K562 (cell line): Measurements from ENCODE around the gene PCDH1. TPM values are rescaled to one million over a fixed set of nuclear protein-coding genes. Genes with fewer than 3 reads are reported as not detected.
A peak's percentile ranks its signal among the peaks of the same experiment; 100 is the strongest.

Experiments used
- CCAR2 ChIP-seq: fragments of 200-400 bp; formaldehyde crosslinking; IDR thresholded peaks from 2 replicates; pipeline ENCODE4 v1.6.1; 2017; ENCODE audit warnings: mild to moderate bottlenecking, low read depth, low read length
- FOXA1 ChIP-seq: fragments of 450-650 bp; IDR thresholded peaks from 2 replicates; pipeline ENCODE4 v1.6.1; 2016; ENCODE audit warnings: mild to moderate bottlenecking, borderline replicate concordance
- GATAD2B ChIP-seq: fragments of 450-650 bp; IDR thresholded peaks from 2 replicates; pipeline ENCODE4 v1.6.1; 2017; ENCODE audit warnings: mild to moderate bottlenecking, borderline replicate concordance
- HMG20A ChIP-seq: fragments of 450-650 bp; formaldehyde crosslinking; conservative IDR thresholded peaks from 2 replicates; pipeline ENCODE4 v1.4.0; 2020; ENCODE audit warnings: mild to moderate bottlenecking, mixed read lengths
- MCM3 ChIP-seq: fragments of 450-650 bp; IDR thresholded peaks from 2 replicates; pipeline ENCODE4 v1.6.1; 2016
- NR1H2 ChIP-seq: sonication (generic); formaldehyde crosslinking; IDR thresholded peaks from 2 replicates; pipeline ENCODE4 v1.4.0; 2020; ENCODE audit warnings: mild to moderate bottlenecking, missing genetic modification reagents
- NR3C1 ChIP-seq: sonication (generic); formaldehyde crosslinking; IDR thresholded peaks from 2 replicates; pipeline ENCODE4 v1.8.1; 2022; ENCODE audit warnings: missing genetic modification reagents
- PHTF2 ChIP-seq: fragments of 250-450 bp; sonication (Bioruptor Pico); IDR thresholded peaks from 2 replicates; pipeline ENCODE4 v1.5.0; 2021; ENCODE audit warnings: mild to moderate bottlenecking
- SIX5 ChIP-seq, 2 experiments: IDR thresholded peaks; 2 replicates each; pipeline ENCODE4 v1.6.1; 2011; ENCODE audit warnings: low read length in 2 of 2, borderline replicate concordance in 1 of 2, low read depth in 1 of 2, mild to moderate bottlenecking in 1 of 2, moderate library complexity in 1 of 2; ENCODE audit not compliant: insufficient read depth in 1 of 2
- SMAD1 ChIP-seq: fragments of 150-350 bp; IDR thresholded peaks from 2 replicates; pipeline ENCODE4 v1.6.1; 2014; ENCODE audit warnings: low read length, low read depth; ENCODE audit not compliant: partially characterized antibody
- SMC3 ChIP-seq: conservative IDR thresholded peaks from 2 replicates; pipeline ENCODE4 v1.6.1; 2011; ENCODE audit warnings: low read depth, low read length, improper control_type of control experiment; ENCODE audit not compliant: insufficient read depth
- TEAD4 ChIP-seq, 2 experiments: sonication (generic) in 1 of 2; formaldehyde crosslinking in 1 of 2; IDR thresholded peaks; 2 replicates each; pipeline versions ENCODE4 v1.6.1 to v1.8.0; 2012 to 2022; ENCODE audit warnings: borderline replicate concordance in 1 of 2, inconsistent platforms in 1 of 2, low read length in 1 of 2, mild to moderate bottlenecking in 1 of 2, missing genetic modification reagents in 1 of 2
- ZKSCAN3 ChIP-seq: fragments of 250-450 bp; sonication (Bioruptor Pico); IDR thresholded peaks from 2 replicates; pipeline ENCODE4 v1.4.0; 2020
- ZNF197 ChIP-seq: fragments of 200-800 bp; sonication (Bioruptor generic); IDR thresholded peaks from 2 replicates; pipeline ENCODE4 v1.6.1; 2016; ENCODE audit warnings: low read depth, missing genetic modification characterization, missing compliant biosample characterization
- ZNF444 ChIP-seq: fragments of 250-450 bp; sonication (Bioruptor Pico); IDR thresholded peaks from 2 replicates; pipeline ENCODE4 v1.4.0; 2020; ENCODE audit warnings: mild to moderate bottlenecking, moderate library complexity
- ZSCAN29 ChIP-seq: fragments of 450-650 bp; IDR thresholded peaks from 2 replicates; pipeline ENCODE4 v1.6.1; 2017
- polyA plus RNA-seq, 8 experiments: library from polyadenylated mRNA; depleted of rRNA in 4 of 8; stranded (reverse) in 5 of 8; unstranded in 3 of 8; fragments of >200 nt; fragmentation: Nextera tagmentation in 2 of 8; fragmentation: Illumina TruSeq in 1 of 8; extraction: Ambion mirVana in 2 of 8; extraction: Trizol in 1 of 8; gene quantifications; 2 replicates each; pipeline versions ENCODE4 v1.2.1 to v1.2.3, GENCODE V29; 2011 to 2014; ENCODE audit warnings: inconsistent platforms in 1 of 8, missing spikeins in 1 of 8
- total RNA-seq, 7 experiments: library from RNA; depleted of rRNA in 6 of 7; stranded (reverse); fragments of >200 nt in 6 of 7; fragmentation: Illumina TruSeq in 2 of 7; extraction: Trizol in 2 of 7; gene quantifications; 2 replicates each; pipeline versions ENCODE4 v1.2.1 to v1.2.3, GENCODE V29; 2011 to 2021; ENCODE audit warnings: low replicate concordance in 1 of 7
- TF ChIP-seq, protein P1 (sequence below): fragments of 250-450 bp; sonication (Bioruptor Pico); IDR thresholded peaks from 2 replicates; pipeline ENCODE4 v1.4.0; 2020; ENCODE audit warnings: mild to moderate bottlenecking, moderate library complexity, borderline replicate concordance
- TF ChIP-seq, protein P2 (sequence below): sonication (generic); formaldehyde crosslinking; IDR thresholded peaks from 2 replicates; pipeline ENCODE4 v1.8.1; 2022; ENCODE audit warnings: missing genetic modification reagents
- TF ChIP-seq, protein P3 (sequence below): sonication (generic); formaldehyde crosslinking; IDR thresholded peaks from 2 replicates; pipeline ENCODE4 v1.8.0; 2022; ENCODE audit warnings: missing genetic modification reagents, mild to moderate bottlenecking, moderate library complexity, borderline replicate concordance

The PCDH1 gene
- total and polyA plus RNA-seq, 9 of the 15 experiments (the other 6 are each of a cell fraction or from before 2014, with no cell fraction given), result 0.11 to 3.6 (median 1.9) TPM; not detected in 1

DNA sequence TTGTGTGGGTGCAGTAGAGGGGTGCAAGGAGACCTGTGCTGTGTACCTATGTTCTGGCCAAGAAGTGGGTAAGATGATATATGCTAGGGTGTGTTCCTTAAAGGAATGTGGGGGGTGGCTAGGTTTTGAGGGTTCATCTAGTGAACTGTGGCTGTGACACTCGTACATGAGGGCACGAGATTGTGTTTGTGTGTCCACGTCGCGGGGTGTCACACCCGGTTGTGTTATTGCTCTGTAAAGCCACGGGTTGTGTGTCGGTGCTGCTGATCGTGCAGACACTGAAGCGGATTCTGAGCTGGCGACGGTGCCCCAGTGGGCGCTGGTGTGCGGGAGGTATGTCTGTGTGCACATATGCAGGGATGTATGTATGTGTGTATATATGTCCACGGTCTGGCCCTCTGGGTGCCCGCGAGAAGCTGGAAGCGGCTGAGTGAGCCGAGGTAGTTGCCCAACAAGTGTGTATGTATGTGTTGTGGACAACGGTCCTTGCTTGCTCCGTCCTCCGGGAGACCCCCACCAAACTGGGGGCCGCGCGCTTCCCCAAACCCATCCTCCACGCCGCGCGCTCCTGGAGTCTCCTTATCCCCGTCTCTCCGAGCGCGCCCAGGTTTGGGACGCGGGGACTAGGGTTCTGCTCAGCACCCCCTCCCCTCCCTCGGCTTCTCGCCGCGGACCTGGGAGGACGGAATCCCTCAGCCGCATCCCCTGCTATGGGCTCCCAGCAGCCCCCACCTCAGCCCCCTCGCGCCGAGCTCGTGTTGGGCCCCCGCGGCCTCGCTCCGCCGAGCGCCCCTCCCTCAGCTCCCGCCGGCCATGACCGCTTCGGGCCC lies 639 bp downstream of the PCDH1 start (continued):
- TF ChIP-seq, protein P1, sequence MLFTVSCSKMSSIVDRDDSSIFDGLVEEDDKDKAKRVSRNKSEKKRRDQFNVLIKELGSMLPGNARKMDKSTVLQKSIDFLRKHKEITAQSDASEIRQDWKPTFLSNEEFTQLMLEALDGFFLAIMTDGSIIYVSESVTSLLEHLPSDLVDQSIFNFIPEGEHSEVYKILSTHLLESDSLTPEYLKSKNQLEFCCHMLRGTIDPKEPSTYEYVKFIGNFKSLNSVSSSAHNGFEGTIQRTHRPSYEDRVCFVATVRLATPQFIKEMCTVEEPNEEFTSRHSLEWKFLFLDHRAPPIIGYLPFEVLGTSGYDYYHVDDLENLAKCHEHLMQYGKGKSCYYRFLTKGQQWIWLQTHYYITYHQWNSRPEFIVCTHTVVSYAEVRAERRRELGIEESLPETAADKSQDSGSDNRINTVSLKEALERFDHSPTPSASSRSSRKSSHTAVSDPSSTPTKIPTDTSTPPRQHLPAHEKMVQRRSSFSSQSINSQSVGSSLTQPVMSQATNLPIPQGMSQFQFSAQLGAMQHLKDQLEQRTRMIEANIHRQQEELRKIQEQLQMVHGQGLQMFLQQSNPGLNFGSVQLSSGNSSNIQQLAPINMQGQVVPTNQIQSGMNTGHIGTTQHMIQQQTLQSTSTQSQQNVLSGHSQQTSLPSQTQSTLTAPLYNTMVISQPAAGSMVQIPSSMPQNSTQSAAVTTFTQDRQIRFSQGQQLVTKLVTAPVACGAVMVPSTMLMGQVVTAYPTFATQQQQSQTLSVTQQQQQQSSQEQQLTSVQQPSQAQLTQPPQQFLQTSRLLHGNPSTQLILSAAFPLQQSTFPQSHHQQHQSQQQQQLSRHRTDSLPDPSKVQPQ (CRISPR knock-in tag), result no peak
- TF ChIP-seq, protein P2, sequence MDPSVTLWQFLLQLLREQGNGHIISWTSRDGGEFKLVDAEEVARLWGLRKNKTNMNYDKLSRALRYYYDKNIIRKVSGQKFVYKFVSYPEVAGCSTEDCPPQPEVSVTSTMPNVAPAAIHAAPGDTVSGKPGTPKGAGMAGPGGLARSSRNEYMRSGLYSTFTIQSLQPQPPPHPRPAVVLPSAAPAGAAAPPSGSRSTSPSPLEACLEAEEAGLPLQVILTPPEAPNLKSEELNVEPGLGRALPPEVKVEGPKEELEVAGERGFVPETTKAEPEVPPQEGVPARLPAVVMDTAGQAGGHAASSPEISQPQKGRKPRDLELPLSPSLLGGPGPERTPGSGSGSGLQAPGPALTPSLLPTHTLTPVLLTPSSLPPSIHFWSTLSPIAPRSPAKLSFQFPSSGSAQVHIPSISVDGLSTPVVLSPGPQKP (CRISPR knock-in tag), result no peak
- no peak for TF ChIP-seq ZKSCAN3 (CRISPR knock-in tag)
- TF ChIP-seq GATAD2B, result no peak
- no peak for TF ChIP-seq SIX5 (IDR thresholded peaks at IDR 0.05; ENCODE audit: borderline replicate concordance in 1 of 2, insufficient read depth in 1 of 2, low read depth in 1 of 2, low read length in 2 of 2)
- no peak for TF ChIP-seq ZNF197 (CRISPR knock-in tag)
- no peak for TF ChIP-seq PHTF2 (CRISPR knock-in tag)
- TF ChIP-seq MCM3, result no peak
- no peak for TF ChIP-seq ZNF444
- no peak for TF ChIP-seq SMC3
- TF ChIP-seq SMAD1, result no peak
- TF ChIP-seq NR3C1 (CRISPR knock-in tag), result no peak
- TF ChIP-seq FOXA1, result no peak
- TF ChIP-seq ZSCAN29, result no peak
- TF ChIP-seq CCAR2, result no peak
- TF ChIP-seq, protein P3, sequence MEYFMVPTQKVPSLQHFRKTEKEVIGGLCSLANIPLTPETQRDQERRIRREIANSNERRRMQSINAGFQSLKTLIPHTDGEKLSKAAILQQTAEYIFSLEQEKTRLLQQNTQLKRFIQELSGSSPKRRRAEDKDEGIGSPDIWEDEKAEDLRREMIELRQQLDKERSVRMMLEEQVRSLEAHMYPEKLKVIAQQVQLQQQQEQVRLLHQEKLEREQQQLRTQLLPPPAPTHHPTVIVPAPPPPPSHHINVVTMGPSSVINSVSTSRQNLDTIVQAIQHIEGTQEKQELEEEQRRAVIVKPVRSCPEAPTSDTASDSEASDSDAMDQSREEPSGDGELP, result 0 out of 2 replicates have a peak, but pooled peaks have one; percentile 20
- no peak for TF ChIP-seq TEAD4 (IDR thresholded peaks at IDR 0.05; ENCODE audit: low read length)
- TF ChIP-seq TEAD4 (CRISPR knock-in tag; IDR thresholded peaks at IDR 0.05; ENCODE audit: borderline replicate concordance), result no peak
- no peak for TF ChIP-seq NR1H2 (CRISPR knock-in tag)
- no peak for TF ChIP-seq HMG20A
